Stimulated activated CD4-positive, alpha-beta T cell treated with anti-CD3 and anti-CD28 coated beads, Interleukin-1b, Interleukin-23, amount 100 ng/mL, for 1 hour (primary cell): ENCODE data around the gene MGMT.

Source experiments
- DNase-seq, 2 donors: peaks; one replicate each; pipeline ENCODE4 v3.0.0-alpha.2; 2020; ENCODE audit warnings: low read depth in 2 of 2

MGMT gene

GRCh38 chr10:129450391-129450790 is 16.6 kb upstream of the MGMT start:
- DNase-seq, result no peak

GRCh38 chr10:129455625-129456024 is 11.4 kb upstream of the MGMT start:
- DNase-seq, result no peak

DNA sequence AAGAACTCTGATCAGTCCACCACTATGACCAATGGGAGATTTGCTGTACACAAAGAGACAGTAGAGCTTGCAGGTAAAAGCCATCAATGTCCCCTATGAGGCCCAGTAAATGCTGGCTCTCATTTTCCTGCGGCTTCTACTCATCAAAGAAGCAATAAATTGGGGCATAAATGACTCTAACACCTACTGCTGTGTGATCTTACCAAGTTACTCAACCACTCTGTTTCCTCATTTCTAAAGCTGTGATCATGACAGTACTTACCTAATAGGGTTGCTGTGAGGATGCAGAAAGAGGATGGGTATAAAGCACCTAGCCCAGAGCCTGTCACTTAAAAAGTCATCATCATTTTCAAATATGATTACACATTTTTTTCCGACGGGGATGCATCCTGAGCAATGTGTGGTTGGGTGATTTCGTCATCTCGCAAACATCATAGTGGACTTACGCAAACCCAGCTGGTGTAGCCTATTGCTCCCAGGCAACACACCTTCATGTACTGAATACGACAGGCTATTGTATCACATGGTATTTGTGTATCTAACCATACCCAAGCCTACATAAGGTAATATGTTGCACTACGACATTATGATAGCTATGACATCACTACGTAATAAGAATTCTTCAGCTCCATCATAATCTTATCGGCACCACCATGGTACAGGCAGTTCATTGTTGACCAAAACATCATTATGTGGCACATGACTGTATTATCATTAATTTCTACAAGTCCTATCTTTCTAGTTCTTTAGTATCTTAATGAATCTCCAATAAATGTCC is 7.1 kb upstream of the MGMT start:
- no peak for DNase-seq

DNA sequence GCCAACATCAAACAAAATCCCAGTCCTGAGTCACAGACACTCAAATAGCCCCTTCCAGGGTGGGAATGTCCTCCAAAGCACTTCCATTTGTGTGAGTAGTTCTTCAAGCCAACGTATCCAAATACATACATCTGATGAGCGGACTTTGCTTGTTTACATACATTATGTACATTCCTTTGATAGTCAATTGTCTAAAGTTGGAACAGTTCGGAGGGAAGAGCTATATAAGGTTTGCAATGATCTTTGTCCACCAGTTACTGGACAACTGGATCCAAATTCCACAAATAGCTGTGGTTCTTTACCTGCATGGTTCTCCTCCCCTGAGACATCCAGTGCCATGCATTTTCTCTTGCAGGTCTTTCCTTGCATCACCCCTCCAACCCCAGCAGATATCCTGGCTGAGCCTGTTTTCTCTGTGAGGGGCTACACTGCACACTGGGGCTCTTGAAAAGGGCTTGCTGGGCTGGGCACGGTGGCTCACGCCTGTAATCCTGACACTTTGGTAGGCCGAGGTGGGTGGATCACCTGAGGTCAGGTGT is 4.7 kb upstream of the MGMT start:
- DNase-seq, result no peak

DNA sequence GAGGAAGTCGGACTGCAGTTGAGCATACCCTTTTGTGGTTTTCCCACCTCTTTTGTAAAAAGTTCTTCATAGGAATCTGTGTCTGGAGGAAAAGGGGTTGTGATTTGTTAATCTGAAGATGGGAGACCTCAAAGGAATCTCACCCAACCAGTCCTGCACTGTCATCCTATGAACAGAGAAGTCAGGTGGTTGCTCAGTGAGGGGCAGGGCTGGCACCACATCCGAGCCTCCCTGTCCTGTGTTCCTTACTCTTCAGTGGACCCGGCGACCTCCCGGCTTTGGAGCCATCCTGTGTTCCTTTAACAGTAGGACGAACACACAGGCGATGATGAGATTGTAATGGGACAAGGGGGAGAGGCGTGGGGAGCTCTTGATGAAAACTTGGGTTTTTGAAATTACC is 2.8 kb upstream of the MGMT start:
- no peak for DNase-seq

- no peak for DNase-seq
Measured at GRCh38 chr10:129465796-129466702, 992 bp upstream of the MGMT start.

DNA sequence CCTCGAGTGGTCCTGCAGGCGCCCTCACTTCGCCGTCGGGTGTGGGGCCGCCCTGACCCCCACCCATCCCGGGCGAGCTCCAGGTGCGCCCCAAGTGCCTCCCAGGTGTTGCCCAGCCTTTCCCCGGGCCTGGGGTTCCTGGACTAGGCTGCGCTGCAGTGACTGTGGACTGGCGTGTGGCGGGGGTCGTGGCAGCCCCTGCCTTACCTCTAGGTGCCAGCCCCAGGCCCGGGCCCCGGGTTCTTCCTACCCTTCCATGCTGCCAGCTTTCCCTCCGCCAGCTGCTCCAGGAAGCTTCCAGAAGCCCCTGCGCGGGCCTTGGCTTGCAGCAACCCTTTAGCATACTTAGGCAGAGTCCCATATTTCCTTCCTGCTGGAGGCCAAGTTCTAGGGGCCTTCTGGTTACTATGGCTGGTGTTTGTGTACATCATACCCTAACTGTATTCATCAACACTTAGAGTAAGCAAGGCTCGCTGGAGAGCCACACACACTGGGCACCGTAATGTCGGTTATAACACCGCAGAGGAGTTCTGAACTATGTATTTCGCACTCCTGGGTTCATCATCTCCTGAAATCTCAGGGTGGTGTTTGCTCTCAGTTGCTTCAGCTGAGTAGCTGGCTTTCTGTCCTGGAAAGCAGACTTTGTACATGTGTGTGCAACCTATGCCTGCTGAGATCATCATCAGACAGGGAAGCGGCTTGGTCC is 471 bp downstream of the MGMT start:
- DNase-seq, result no peak

- no peak for DNase-seq
Measured at GRCh38 chr10:129468187-129468586, 1.1 kb downstream of the MGMT start.

DNA sequence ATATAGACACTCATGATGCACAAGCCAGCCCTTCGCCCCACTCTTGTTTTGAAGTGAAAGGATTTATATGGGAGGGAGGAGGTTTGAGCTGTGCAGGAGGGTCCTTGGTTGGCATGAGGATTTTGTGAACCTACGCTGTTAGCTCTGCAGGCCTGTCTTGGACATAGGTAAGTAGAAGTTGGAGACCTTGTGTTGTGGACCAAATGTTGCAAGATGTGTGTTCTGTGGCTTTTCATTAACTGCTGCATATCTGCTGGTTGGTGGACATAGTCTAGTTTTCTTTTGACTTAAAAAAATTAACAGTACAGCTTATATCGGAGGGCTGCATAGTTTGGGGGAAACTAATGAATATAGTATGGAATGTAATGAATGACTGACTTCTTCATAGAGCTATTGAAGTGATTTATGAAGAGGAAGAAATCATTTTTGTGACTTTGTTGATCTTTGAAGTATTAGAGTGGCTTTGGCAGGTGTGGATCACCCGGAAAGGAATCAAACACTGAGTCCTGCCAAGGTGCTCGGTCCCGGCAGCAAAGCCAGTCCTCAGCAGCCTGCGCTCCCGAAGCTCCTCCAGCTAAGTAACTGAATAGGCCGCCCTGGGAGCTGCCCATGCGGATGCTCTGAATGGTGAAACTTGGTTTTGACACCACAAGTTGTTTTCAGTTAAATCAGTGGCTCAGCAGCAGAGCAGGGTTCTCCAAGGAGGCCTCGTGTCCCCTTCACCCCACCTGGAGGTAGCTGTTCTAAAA is 3.2 kb downstream of the MGMT start:
- DNase-seq, result no peak

GRCh38 chr10:129471447-129472175 is 4.6 kb downstream of the MGMT start:
- DNase-seq, result no peak

DNA sequence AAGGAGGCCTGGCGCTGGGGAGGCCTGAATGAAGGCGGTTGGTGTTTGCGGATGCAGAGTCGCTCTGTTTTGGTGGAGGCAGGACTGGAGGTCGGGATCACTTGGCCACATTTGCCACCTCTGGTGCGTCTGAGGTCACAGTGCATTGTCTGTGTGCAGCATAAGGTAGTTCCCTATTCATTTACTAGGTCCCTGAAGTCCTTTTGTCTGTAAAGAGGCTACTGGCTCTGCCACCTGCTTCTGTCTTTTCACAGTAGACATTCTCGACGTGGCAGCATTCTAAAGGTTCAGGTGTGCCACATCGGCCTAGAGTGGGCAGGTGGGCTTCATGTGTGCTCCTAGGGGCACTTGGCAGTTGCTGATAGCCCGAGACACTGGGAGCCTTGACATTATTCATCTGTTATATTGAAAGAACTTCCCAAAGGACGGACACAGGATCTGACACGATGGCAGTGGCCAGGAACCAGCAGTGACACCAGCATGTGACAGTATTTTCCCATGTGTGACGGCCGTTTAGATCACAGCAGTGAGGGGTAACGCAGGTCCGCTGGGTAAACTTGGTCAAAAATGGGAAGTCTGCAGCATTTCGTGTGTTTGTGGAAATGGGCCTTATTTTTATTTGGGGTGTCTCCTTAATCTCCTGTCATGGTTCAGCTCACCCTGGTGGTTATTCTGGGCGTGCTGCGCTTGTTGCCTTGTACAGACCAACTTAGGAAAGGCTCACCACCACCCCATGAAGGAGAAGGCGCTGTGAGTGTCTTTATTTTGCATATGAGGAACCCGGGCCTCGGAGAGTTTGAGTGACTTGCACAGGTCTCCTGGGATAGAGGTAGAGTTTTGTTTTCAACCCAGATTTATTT is 5.9 kb downstream of the MGMT start:
- no peak for DNase-seq

- no peak for DNase-seq
Measured at GRCh38 chr10:129474642-129475041, 7.6 kb downstream of the MGMT start.

- DNase-seq, result no peak
Measured at GRCh38 chr10:129476431-129476830, 9.4 kb downstream of the MGMT start.

GRCh38 chr10:129477051-129477450 is 10.0 kb downstream of the MGMT start:
- no peak for DNase-seq

GRCh38 chr10:129481641-129482040 is 14.6 kb downstream of the MGMT start:
- DNase-seq, result no peak

DNA sequence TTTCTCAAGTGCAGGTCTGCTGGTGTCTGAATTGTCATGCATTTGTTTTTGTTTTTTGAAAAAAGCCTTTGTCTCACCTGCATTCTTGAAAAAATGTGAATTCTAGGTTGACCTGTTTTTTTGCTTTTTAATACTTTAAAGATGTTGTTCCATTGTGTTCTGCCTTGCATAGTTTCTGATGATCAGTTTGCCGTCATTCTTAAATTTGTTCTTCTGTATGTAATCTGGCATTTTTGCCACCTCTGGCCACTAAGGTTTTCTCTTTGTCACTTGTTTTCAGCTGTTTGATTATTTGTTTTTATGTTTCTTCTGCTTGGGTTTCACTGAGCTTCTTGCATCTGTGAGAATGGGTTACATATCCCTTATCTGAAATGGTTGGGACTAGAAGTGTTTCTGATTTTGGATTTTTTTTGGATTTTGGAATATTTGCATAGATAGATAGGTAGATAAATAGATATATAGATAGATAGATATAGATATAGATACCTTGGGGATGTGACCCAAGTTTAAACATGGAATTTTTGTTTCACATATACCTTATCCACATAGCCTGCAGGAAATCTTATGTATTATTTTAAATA is 16.5 kb downstream of the MGMT start:
- DNase-seq, result no peak

GRCh38 chr10:129486805-129487204 is 19.8 kb downstream of the MGMT start:
- no peak for DNase-seq

- no peak for DNase-seq
Measured at GRCh38 chr10:129491123-129491734, 24.2 kb downstream of the MGMT start.

GRCh38 chr10:129494176-129494575 is 27.1 kb downstream of the MGMT start:
- no peak for DNase-seq
